NCI-H2029 (cell line): ENCODE data around the gene EPB41L1.

Source experiments
- DNase-seq: peaks from one replicate; lab custom pipeline; 2025; lab: John Stamatoyannopoulos, UW

EPB41L1 gene

GRCh38 chr20:36230019-36230418 is 75.5 kb downstream of the EPB41L1 start:
- no peak for DNase-seq

- no peak for DNase-seq
Measured at GRCh38 chr20:36231331-36231730, 76.8 kb downstream of the EPB41L1 start.

- no peak for DNase-seq
Measured at GRCh38 chr20:36234771-36235320, 80.3 kb downstream of the EPB41L1 start.

GRCh38 chr20:36235892-36236785 is 81.6 kb downstream of the EPB41L1 start, which contains the start of gene AAR2:
AAR2 (plus strand) TSS chr20:36236478; CDS start chr20:36239869, 3,391 bp downstream.
- DNase-seq, result peak; percentile 72

- no peak for DNase-seq
Measured at GRCh38 chr20:36236786-36237121, 82.2 kb downstream of the EPB41L1 start.

- no peak for DNase-seq
Measured at GRCh38 chr20:36237477-36237876, 82.9 kb downstream of the EPB41L1 start.

GRCh38 chr20:36238153-36238552 is 83.6 kb downstream of the EPB41L1 start:
- DNase-seq, result no peak

- no peak for DNase-seq
Measured at GRCh38 chr20:36238760-36239159, 84.2 kb downstream of the EPB41L1 start.

GRCh38 chr20:36240076-36240475 is 85.5 kb downstream of the EPB41L1 start:
- DNase-seq, result no peak

- DNase-seq, result no peak
Measured at GRCh38 chr20:36241678-36242077, 87.1 kb downstream of the EPB41L1 start.

- no peak for DNase-seq
Measured at GRCh38 chr20:36243726-36244125, 89.2 kb downstream of the EPB41L1 start.

- DNase-seq, result no peak
Measured at GRCh38 chr20:36246401-36246800, 91.9 kb downstream of the EPB41L1 start.

GRCh38 chr20:36248836-36249235 is 94.3 kb downstream of the EPB41L1 start:
- DNase-seq, result no peak

- DNase-seq, result no peak
Measured at GRCh38 chr20:36249450-36249849, 94.9 kb downstream of the EPB41L1 start.

- no peak for DNase-seq
Measured at GRCh38 chr20:36251426-36251825, 96.9 kb downstream of the EPB41L1 start.

- no peak for DNase-seq
Measured at GRCh38 chr20:36252511-36252910, 98.0 kb downstream of the EPB41L1 start.

GRCh38 chr20:36253036-36253435 is 98.5 kb downstream of the EPB41L1 start:
- DNase-seq, result no peak

- DNase-seq, result no peak
Measured at GRCh38 chr20:36254076-36254475, 99.5 kb downstream of the EPB41L1 start.

- DNase-seq, result no peak
Measured at GRCh38 chr20:36255445-36255844, 100.9 kb downstream of the EPB41L1 start.

- DNase-seq, result no peak
Measured at GRCh38 chr20:36259177-36260061, 104.9 kb downstream of the EPB41L1 start.

GRCh38 chr20:36260316-36260715 is 105.8 kb downstream of the EPB41L1 start:
- no peak for DNase-seq

- no peak for DNase-seq
Measured at GRCh38 chr20:36261389-36262105, 107.0 kb downstream of the EPB41L1 start.
